Glomerular visceral epithelial cell (primary cell): ENCODE results near the gene PIP5K1C.
A peak's percentile ranks its signal among the peaks of the same experiment; 100 is the strongest.

ENCODE experiments used
- DNase-seq: peaks from one replicate; pipeline ENCODE4 v3.0.0-alpha.2; 2016; ENCODE audit errors: extremely low spot score

The PIP5K1C gene

GRCh38 chr19:3611841-3612240 lies 88.4 kb downstream of the PIP5K1C start:
- DNase-seq = no peak

- no peak for DNase-seq
Observed at GRCh38 chr19:3610745-3611717, 89.2 kb downstream of the PIP5K1C start.

- DNase-seq = no peak
Observed at GRCh38 chr19:3609779-3610719, 90.2 kb downstream of the PIP5K1C start.

- DNase-seq = no peak
Observed at GRCh38 chr19:3608750-3609322, 91.4 kb downstream of the PIP5K1C start.

GRCh38 chr19:3608079-3608641 lies 92.1 kb downstream of the PIP5K1C start:
- no peak for DNase-seq

GRCh38 chr19:3607303-3608078 lies 92.8 kb downstream of the PIP5K1C start:
- DNase-seq = no peak

GRCh38 chr19:3606690-3607289 lies 93.5 kb downstream of the PIP5K1C start, which contains the start of gene TBXA2R:
TBXA2R (minus strand) TSS chr19:3606875; CDS start chr19:3600634, 6,241 bp downstream.
- peak; percentile 70 for DNase-seq

GRCh38 chr19:3606174-3606689 lies 94.0 kb downstream of the PIP5K1C start:
- no peak for DNase-seq

GRCh38 chr19:3605770-3606169 lies 94.5 kb downstream of the PIP5K1C start:
- no peak for DNase-seq

GRCh38 chr19:3605361-3605760 lies 94.9 kb downstream of the PIP5K1C start:
- DNase-seq = no peak

GRCh38 chr19:3604987-3605343 lies 95.3 kb downstream of the PIP5K1C start:
- no peak for DNase-seq

- no peak for DNase-seq
Observed at GRCh38 chr19:3604227-3604986, 95.9 kb downstream of the PIP5K1C start.

GRCh38 chr19:3603121-3603811 lies 97.0 kb downstream of the PIP5K1C start:
- DNase-seq = no peak

GRCh38 chr19:3601021-3601420 lies 99.2 kb downstream of the PIP5K1C start:
- DNase-seq = no peak

GRCh38 chr19:3599776-3600187 lies 100.5 kb downstream of the PIP5K1C start:
- DNase-seq = no peak

- no peak for DNase-seq
Observed at GRCh38 chr19:3595521-3596061, 104.7 kb downstream of the PIP5K1C start.

GRCh38 chr19:3593156-3593555 lies 107.1 kb downstream of the PIP5K1C start:
- DNase-seq = no peak

GRCh38 chr19:3591876-3592613 lies 108.2 kb downstream of the PIP5K1C start:
- no peak for DNase-seq
